C4-2B (cell line): ENCODE measurements around the gene TLNRD1.

Experiments used
- CTCF ChIP-seq: fragments of 450-650 bp; conservative IDR thresholded peaks from 2 replicates; pipeline ENCODE4 v1.5.1; 2017; ENCODE audit warnings: mild to moderate bottlenecking
- ZFX ChIP-seq: fragments of 450-650 bp; IDR thresholded peaks from 2 replicates; pipeline ENCODE4 v1.6.1; 2017

- TF ChIP-seq CTCF (no peak), ZFX (no peak)
Observed at GRCh38 chr15:80984856-80985255, 15.9 kb upstream of the TLNRD1 start.
